K562 (cell line): Measurements from ENCODE around the gene TMEM204. TPM values are rescaled to one million over a fixed set of nuclear protein-coding genes. Genes with fewer than 3 reads are reported as not detected.

Source experiments
- ATAC-seq: fragments of 200-7000 bp; cut with Tn5 transposase; 3 replicates; pipeline ENCODE4 v1.9.1; 2020; ENCODE audit warnings: moderate library complexity
- BruUV-seq: library from RNA; stranded (reverse); fragments of 400-500 nt; replicated peaks from 2 replicates; lab custom pipeline; 2021; lab: Mats Ljungman, UMichigan
- CTCF ChIA-PET: fragments of 300-600 bp; formaldehyde crosslinking; extraction: SDS; loops from one replicate; lab custom pipeline; 2021; ENCODE audit warnings: low intra/inter-chr PET ratio; lab: Yijun Ruan, JAX
- POLR2A ChIA-PET: fragments of 300-600, 350-650 bp; sonication (Branson Sonifier 250); formaldehyde crosslinking; extraction: SDS; loops from one replicate; lab custom pipeline; 2021; ENCODE audit warnings: antibody characterized with exemption, inconsistent platforms; lab: Yijun Ruan, JAX
- DNase-seq, 4 experiments: peaks; one replicate each; pipeline versions ENCODE4 v3.0.0 to v3.0.0-alpha.2; 2011 to 2018; ENCODE audit warnings: low spot score in 3 of 4, mixed read lengths in 3 of 4; ENCODE audit errors: extremely low read depth in 1 of 4
- FAIRE-seq: peaks from 2 replicates; lab custom pipeline; 2011; peaks lifted over from hg19 to GRCh38; lab: Jason Lieb, UNC
- H2AFZ ChIP-seq: 2 replicates; pipeline ENCODE4 v1.6.0; 2011; ENCODE audit warnings: low read depth, low read length, control low read depth, inconsistent platforms
- H3K27ac ChIP-seq: fragments of 200-600 bp; 3 replicates; pipeline ENCODE4 v1.8.0; 2011; ENCODE audit warnings: low read depth, mild to moderate bottlenecking, control low read depth, inconsistent platforms, low read length, moderate library complexity, mixed read lengths; ENCODE audit errors: extremely low read depth
- H3K27me3 ChIP-seq, 2 experiments: fragments of 300-600 bp in 1 of 2; 2 replicates in 1 of 2; 3 replicates in 1 of 2; pipeline versions ENCODE4 v1.6.0 to v1.8.0; 2011; ENCODE audit warnings: inconsistent platforms in 2 of 2, low read length in 2 of 2, mild to moderate bottlenecking in 1 of 2, mixed read lengths in 1 of 2, moderate library complexity in 1 of 2; ENCODE audit not compliant: control insufficient read depth in 2 of 2, insufficient read depth in 2 of 2
- H3K36me3 ChIP-seq: fragments of 300-600 bp; 3 replicates; pipeline ENCODE4 v1.8.0; 2011; ENCODE audit warnings: mild to moderate bottlenecking, low read length, inconsistent platforms; ENCODE audit not compliant: control insufficient read depth, insufficient read depth
- H3K4me1 ChIP-seq, 2 experiments: fragments of 200-600 bp in 1 of 2; replicated peaks in 1 of 2; 2 replicates in 1 of 2; 3 replicates in 1 of 2; pipeline versions ENCODE4 v1.5.1 to v1.8.0; 2011; ENCODE audit warnings: inconsistent platforms in 2 of 2, low read length in 2 of 2, mild to moderate bottlenecking in 1 of 2, mixed read lengths in 1 of 2, moderate library complexity in 1 of 2; ENCODE audit not compliant: control insufficient read depth in 2 of 2, insufficient read depth in 2 of 2
- H3K4me2 ChIP-seq: 2 replicates; pipeline ENCODE4 v1.6.1; 2011; ENCODE audit warnings: low read length, control low read depth, inconsistent platforms, mixed read lengths; ENCODE audit not compliant: insufficient read depth
- H3K4me3 ChIP-seq: fragments of 200-600 bp; sonication (generic), shearing (Covaris generic); 2 replicates; pipeline ENCODE4 v1.5.1; 2016; ENCODE audit warnings: control low read depth, inconsistent platforms
- H3K79me2 ChIP-seq: fragments of 200-600 bp; 3 replicates; pipeline ENCODE4 v1.8.0; 2011; ENCODE audit warnings: low read length, inconsistent platforms; ENCODE audit not compliant: control insufficient read depth, insufficient read depth
- H3K9ac ChIP-seq, 2 experiments: 2 replicates each; pipeline versions ENCODE4 v1.6.0 to v1.6.1; 2011; ENCODE audit warnings: low read depth in 2 of 2, low read length in 2 of 2, control low read depth in 1 of 2, inconsistent platforms in 1 of 2, mild to moderate bottlenecking in 1 of 2, mixed read lengths in 1 of 2; ENCODE audit not compliant: insufficient read depth in 1 of 2
- H3K9me1 ChIP-seq: one replicate; pipeline ENCODE4 v1.6.0; 2011; ENCODE audit warnings: inconsistent platforms, mild to moderate bottlenecking, low read length, moderate library complexity; ENCODE audit not compliant: control insufficient read depth, insufficient read depth
- H3K9me3 ChIP-seq: replicated peaks from 2 replicates; pipeline ENCODE4 v1.5.1; 2011; ENCODE audit warnings: low read depth, low read length, inconsistent platforms; ENCODE audit not compliant: control insufficient read depth, insufficient read depth
- H4K20me1 ChIP-seq: replicated peaks from 2 replicates; pipeline ENCODE4 v1.6.1; 2011; ENCODE audit warnings: low read length, inconsistent platforms, mixed read lengths; ENCODE audit not compliant: control insufficient read depth, insufficient read depth
- CSDE1 ChIP-seq, 2 experiments: fragments of 450-650 bp; IDR thresholded peaks; 2 replicates each; pipeline ENCODE4 v1.6.1; 2016; ENCODE audit warnings: mild to moderate bottlenecking in 1 of 2
- ETS1 ChIP-seq: conservative IDR thresholded peaks from 2 replicates; pipeline ENCODE4 v1.6.1; 2011; ENCODE audit warnings: low read depth, mild to moderate bottlenecking, low read length; ENCODE audit not compliant: control insufficient read depth
- HDAC1 ChIP-seq, 2 experiments: fragments of 450-650 bp; IDR thresholded peaks; 2 replicates each; pipeline ENCODE4 v1.6.1; 2016 to 2017; ENCODE audit warnings: inconsistent platforms in 1 of 2, mild to moderate bottlenecking in 1 of 2, moderate library complexity in 1 of 2
- HMGN3 ChIP-seq: IDR thresholded peaks from 2 replicates; pipeline ENCODE4 v1.6.1; 2011; ENCODE audit warnings: borderline replicate concordance, low read depth, mild to moderate bottlenecking, mixed read lengths, low read length; ENCODE audit not compliant: insufficient read length; ENCODE audit errors: extremely low read depth
- MGA ChIP-seq: fragments of 450-650 bp; IDR thresholded peaks from 2 replicates; pipeline ENCODE4 v1.6.1; 2016; ENCODE audit warnings: mild to moderate bottlenecking, moderate library complexity
- NUFIP1 ChIP-seq: fragments of 450-650 bp; IDR thresholded peaks from 2 replicates; pipeline ENCODE4 v1.6.1; 2018; ENCODE audit not compliant: partially characterized antibody
- RFX7 ChIP-seq: fragments of 250-450 bp; sonication (Bioruptor Pico); IDR thresholded peaks from 2 replicates; pipeline ENCODE4 v1.5.1; 2021; ENCODE audit warnings: mild to moderate bottlenecking
- SIRT6 ChIP-seq: IDR thresholded peaks from one replicate; pipeline ENCODE4 v1.6.1; 2012; ENCODE audit warnings: low read depth, mild to moderate bottlenecking, control low read depth, inconsistent platforms, low read length, moderate library complexity
- ZNF143 ChIP-seq: sonication (generic); formaldehyde crosslinking; IDR thresholded peaks from 2 replicates; pipeline ENCODE4 v1.9.0; 2022; ENCODE audit warnings: mild to moderate bottlenecking, missing genetic modification reagents
- WGBS: fragments of 100-300 bp; shearing (Covaris generic); methylation state at CpG from one replicate; pipeline ENCODE4 v1.1.6; 2016; ENCODE audit warnings: low coverage, mixed read lengths; ENCODE audit not compliant: insufficient coverage; ENCODE audit errors: missing lambda C conversion rate; 5-methylcytosine and 5-hydroxymethylcytosine counted together
- in situ Hi-C: fragments of 300-500 bp; cut with MboI; formaldehyde crosslinking; loops from 4 replicates; pipeline ENCODE4 v1.15.0; 2018; ENCODE audit warnings: inconsistent platforms, mixed read lengths
- intact Hi-C: fragments of 100-400 bp; cut with micrococcal nuclease; formaldehyde crosslinking; loops from 2 replicates; pipeline ENCODE4 v1.14.2; 2022
- polyA plus RNA-seq, 8 experiments: library from polyadenylated mRNA; depleted of rRNA in 4 of 8; stranded (reverse) in 5 of 8; unstranded in 3 of 8; fragments of >200 nt; fragmentation: Nextera tagmentation in 2 of 8; fragmentation: Illumina TruSeq in 1 of 8; extraction: Ambion mirVana in 2 of 8; extraction: Trizol in 1 of 8; gene quantifications; 2 replicates each; pipeline versions ENCODE4 v1.2.1 to v1.2.3, GENCODE V29; 2011 to 2014; ENCODE audit warnings: inconsistent platforms in 1 of 8, missing spikeins in 1 of 8
- total RNA-seq, 7 experiments: library from RNA; depleted of rRNA in 6 of 7; stranded (reverse); fragments of >200 nt in 6 of 7; fragmentation: Illumina TruSeq in 2 of 7; extraction: Trizol in 2 of 7; gene quantifications; 2 replicates each; pipeline versions ENCODE4 v1.2.1 to v1.2.3, GENCODE V29; 2011 to 2021; ENCODE audit warnings: low replicate concordance in 1 of 7

The TMEM204 gene
- total and polyA plus RNA-seq, 9 of the 15 experiments (the other 6 are each of a cell fraction or from before 2014, with no cell fraction given): 0.04 to 0.18 TPM; not detected in 7

GRCh38 chr16:1532771-1533170 is 695 bp upstream of the TMEM204 start:
- peaks cover 21 to 85% of the 10 kb centered on the region in 2 experiments; a peak in 4 of 5 replicates for H3K27me3 ChIP-seq
- ChIA-PET POLR2A (interaction anchor here (0.6 to 1.1 kb wide), 2 partner anchors 20 to 169 kb away, joined by 3 to 4 read pairs; no protein-coding TSS in a partner anchor), CTCF (no interaction called here)
- ATAC-seq (no peak), FAIRE-seq (no peak), DNase-seq (no peak)
- WGBS: 11% methylated on average over 10 of the region's 10 CpGs
- in situ Hi-C loops: no loop called here
- no peaks in the 10 kb centered on the region for H3K9me1 ChIP-seq
- no peak overlapping the region for H3K4me2 ChIP-seq
- H3K9me3 ChIP-seq: no peaks in the 10 kb centered on the region
- H3K36me3 ChIP-seq: no peaks in the 10 kb centered on the region
- BruUV-seq: no TSS peak
- intact Hi-C loops: no loop called here
- H3K79me2 ChIP-seq: no peaks in the 10 kb centered on the region
- H3K4me1 ChIP-seq: peaks cover 4 to 75% of the 10 kb centered on the region in 2 experiments; a peak in 3 of 5 replicates
- no peak overlapping the region for H3K4me3 ChIP-seq
- peak overlapping the region in 1 of 2 experiments; percentile 61; a peak in 1 of 4 replicates for H3K9ac ChIP-seq
- peaks cover 12% of the 10 kb centered on the region; the same call in 1 of the 2 replicates for H4K20me1 ChIP-seq
- no peak overlapping the region for H3K27ac ChIP-seq
- H2AFZ ChIP-seq: no peak overlapping the region
- no peak for TF ChIP-seq MGA
- no peak for TF ChIP-seq CSDE1 (IDR thresholded peaks at IDR 0.05)
- no peak for TF ChIP-seq RFX7 (CRISPR knock-in tag)
- TF ChIP-seq SIRT6: no peak
- no peak for TF ChIP-seq HMGN3
- no peak for TF ChIP-seq HDAC1 (IDR thresholded peaks at IDR 0.05)
- no peak for TF ChIP-seq NUFIP1
- TF ChIP-seq ETS1: no peak
- TF ChIP-seq ZNF143 (CRISPR knock-in tag): no peak
